Measurements from ENCODE around the gene VAC14.

VAC14 gene

DNA sequence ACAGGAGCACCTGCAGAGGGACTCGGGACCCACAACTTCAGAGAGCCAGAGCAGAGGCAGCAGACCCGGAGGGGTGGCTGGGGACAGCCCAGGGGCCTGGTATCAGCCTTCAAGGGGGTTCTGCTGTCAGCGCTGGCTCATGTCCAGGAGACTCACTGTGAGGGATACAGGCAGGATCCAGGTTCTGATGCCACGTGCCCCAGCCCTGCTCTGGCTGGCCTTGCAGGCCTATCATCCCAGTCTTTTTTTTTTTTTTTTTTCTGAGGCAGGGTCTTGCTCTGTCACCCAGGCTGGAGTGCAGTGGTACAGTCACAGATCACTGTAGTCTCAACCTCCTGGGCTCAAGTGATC lies 106.1 kb downstream of the VAC14 start:
- in situ Hi-C loops (cut with MboI; ENCODE audit: low sequenced_read_pairs), result no loop called here

DNA sequence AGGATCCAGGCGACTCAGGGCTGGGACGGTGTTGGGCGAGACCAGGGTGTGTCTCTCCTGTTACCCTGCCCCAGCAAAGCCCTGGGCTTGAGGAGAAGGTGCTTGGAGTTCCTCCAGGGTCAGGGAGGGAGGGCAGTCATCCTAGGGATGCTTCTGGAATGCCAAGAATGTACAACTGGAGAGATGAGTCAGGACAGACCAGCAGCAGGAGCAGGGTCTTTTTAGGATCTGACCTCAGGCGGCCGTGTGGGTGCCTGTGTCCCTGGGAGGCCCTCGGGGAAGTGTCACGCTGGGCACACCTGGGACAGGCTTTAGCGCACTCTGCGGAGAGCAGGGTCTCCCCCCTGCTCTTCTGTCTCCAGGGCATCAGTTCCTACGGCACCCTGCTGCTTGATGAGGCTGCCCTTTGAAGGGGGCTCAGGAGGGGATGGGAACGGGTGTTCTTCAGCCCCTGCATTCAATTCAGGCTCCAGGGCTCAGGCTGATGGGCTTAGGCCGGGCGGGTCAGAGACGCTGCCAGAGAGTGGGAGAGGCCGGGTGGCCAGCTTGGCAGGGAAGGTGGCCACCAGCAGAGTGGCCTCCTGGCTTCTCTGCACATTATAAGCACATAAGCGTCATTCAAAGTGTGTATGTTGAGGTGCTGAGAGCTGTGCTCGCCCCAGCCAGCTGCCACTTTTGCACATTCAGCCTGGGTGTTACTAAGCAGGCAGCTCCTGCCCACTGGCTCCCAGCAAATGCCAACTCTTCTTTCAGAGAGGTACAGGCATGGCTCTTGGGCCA lies 106.7 kb downstream of the VAC14 start:
- in situ Hi-C loops (cut with MboI; ENCODE audit: low sequenced_read_pairs), result no loop called here

DNA sequence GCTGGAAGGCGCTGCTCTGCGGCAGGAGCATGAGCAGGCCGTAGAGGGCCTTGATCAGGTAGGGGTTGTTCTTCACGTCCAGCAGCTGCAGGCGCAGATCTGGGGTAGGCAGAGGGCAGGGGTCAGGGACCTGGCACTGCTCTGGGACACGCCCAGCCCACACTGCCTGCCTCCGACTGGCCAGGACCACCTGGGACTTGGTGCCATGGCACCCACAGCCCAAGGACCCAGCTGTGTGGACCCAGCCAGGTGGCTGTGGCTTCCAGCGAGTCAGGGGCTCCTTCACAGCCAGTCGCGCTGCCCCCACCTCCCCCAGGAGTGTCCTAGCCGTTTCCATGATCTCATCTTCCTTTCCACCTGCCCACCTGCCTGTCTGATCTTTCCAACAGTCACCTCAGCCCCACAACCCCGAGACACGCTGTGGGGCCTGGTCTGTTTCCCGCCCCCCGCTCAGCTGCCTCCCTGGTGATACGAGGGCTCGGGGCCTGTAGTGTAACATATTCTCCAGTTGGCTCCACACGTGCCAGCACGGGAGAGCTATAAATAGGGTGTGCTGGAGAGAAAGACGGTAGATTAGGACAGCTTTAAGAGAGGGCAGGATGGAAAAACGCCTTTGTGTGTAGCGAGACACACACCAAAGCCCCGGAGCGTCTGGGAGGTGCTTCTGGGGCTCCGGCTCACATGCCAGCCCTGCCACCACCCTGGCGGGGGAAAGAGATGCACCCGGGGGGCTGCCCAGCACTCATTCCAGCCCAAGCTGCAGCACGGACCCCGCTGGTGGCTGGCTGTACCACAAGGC lies 107.9 kb downstream of the VAC14 start:
- in situ Hi-C loops (cut with MboI; ENCODE audit: low sequenced_read_pairs), result no loop called here

DNA sequence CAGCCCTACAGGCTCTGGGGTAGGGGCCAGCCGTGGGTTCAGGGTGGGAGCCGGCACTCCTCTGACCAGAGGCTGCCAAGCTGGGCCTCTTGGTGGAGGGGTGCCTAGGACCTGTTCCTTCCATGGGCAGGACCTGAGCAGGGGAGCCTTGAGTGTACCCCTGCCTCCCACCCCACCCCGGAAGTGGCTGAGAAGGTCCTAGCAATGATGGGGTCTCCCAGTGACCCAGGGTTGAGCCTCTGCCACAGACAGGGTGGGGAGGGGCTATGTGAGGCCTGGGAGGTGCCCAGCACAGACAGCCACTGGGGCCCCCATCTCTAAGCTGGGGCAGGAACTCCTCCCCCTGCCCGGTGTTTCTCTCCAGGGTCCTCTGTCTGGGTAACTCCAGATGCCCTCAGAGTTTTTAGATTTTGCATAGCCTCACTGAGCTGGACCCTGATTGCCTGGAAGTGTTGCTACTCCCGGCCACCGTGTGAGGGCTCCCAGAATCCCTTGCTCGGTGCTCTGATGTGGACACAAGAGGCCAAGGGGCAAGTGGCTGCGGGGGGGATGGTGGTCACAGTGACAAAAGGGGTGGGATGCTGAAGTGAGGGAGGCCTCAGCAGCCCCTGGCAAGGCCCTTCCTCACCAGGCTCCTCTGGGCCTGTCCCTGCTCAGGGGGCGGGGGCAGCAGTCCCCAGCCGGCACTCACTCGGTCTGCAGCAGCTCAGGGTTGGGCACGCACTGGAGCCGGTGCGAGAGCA lies 108.7 kb downstream of the VAC14 start:
- in situ Hi-C loops (cut with MboI; ENCODE audit: low sequenced_read_pairs), result no loop called here

DNA sequence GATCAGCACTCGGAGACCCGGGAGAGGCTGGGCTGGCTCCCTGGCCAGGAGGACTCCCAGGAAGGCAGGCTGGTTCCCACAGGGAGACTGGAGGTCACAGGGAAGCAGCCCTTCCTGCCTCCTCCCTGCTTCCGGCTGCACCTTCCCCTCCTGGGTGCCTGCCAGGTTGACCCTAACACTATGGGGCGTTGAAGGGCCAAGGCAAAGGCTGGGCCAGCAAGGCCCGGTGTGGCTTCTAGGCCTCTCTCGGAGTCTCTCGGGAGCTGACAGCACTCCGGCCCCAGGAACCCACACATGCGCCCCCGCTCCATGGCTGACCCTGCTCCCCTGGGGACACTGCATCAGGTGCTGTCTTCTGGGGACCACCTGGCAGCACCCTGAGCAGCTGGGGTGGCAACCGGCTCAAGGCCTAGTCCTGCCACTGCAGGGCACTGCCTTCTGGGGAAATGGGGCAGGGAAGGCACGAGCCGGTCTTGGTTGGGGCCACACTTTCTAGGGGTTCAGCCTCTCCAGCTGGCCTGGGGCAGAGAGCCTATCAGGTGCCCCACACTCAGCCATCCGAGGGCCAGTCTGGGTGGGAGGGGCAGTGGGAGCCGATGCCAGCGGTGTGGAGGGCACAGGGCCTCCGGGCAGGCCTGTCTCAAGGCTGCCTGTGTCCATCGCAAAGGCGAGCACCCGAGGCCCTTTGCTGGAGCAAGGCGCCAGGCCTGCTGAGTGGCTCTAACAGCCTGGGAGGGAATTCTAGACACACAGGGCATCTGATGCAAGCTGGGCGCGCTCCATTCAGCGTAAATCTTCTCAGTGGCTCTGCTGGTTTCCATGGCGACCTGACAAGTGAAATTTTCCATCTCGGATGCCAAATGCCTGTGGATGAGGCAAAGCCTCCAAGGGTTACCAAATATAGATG lies 109.5 kb downstream of the VAC14 start:
- in situ Hi-C loops (cut with MboI; ENCODE audit: low sequenced_read_pairs), result no loop called here

DNA sequence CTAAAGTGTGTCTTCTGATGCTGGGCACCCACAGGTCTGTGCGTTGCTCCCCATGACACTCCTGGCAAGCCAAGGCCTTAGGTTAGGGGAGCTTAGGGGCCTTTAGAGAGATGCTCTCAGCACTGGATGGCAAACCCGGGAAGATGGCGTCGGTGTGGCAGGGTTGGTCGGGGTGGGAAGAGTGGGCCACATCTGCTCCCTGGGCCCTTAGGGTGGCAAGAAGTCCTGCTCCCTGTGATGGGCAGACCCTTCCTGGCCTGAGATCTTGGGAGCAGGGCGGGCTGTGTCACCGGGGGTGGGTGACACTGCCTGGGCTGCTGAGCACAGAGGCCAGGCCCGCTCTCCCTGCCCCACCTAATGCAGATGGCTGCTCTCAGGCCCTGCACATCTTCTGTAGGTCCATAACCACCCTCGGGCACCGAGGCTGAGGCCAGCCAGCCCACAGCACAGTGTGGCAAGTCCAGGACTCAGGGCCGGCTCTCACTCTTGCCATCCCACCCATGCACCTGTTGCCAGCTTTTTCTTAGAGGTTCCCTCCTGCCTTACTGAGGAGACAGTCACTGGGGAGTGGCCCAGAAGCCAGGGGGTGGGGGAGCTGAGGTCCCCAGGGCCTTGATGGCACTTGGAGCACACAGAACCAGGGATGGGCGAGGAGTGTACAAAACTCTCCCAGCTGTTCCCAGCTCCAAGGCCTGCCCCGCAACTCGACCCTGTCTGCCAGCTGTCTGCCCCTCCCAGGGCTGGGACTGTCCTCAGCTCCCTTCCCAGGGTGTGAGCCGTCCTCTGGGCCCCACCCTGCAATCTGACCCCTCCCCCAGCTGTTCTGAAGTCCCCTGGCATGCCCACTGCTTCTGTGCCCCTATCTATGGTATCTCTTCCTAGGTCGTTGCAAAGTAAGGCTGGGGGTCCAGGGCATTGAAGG lies 110.7 kb downstream of the VAC14 start:
- in situ Hi-C loops (cut with MboI; ENCODE audit: low sequenced_read_pairs), result no loop called here

DNA sequence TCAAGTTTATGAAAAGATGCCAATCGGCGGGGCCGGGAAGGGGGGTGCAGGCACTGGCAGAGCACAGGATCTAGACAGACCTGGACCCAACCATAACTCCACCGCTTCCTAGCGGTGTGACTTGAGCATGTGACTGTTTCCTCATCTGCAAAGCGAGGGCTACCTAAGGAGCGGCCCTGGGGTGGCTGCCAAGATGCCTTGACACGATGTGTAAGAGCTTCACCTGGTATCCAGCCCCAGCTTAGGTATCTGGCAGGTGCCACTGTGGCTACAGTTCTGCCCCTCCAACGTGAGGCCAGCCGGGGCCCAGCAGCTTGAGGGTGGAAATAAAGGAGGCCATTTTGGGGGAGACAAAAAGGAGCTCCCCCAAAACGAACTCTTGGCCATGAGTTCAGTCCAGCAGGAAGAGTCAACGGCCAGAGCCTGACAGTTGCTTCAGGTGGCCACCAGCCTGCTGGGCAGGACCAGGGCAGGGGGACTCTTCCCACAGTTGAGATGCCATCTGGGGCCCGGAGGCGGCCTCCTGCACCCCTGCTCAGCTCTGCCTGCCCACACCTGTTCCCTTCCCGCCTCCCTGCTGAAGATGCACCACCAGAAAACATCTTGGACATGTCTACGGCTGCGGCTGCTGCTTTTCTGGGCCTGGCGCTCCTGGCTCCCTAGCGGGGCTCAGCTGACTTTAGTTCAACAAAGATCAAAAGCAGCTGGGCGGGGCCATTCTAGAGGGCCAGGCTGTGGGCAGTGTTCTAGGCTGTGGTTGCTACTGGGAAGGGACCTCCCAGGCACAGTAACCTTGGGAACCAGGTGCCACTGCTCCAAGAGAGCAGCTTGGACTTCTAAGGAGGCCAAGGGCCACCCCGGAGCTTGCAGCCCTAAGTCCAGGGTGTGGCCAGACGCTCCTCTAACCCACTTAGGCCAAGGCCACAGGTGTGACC lies 111.7 kb downstream of the VAC14 start:
- in situ Hi-C loops (cut with MboI; ENCODE audit: low sequenced_read_pairs), result no loop called here

DNA sequence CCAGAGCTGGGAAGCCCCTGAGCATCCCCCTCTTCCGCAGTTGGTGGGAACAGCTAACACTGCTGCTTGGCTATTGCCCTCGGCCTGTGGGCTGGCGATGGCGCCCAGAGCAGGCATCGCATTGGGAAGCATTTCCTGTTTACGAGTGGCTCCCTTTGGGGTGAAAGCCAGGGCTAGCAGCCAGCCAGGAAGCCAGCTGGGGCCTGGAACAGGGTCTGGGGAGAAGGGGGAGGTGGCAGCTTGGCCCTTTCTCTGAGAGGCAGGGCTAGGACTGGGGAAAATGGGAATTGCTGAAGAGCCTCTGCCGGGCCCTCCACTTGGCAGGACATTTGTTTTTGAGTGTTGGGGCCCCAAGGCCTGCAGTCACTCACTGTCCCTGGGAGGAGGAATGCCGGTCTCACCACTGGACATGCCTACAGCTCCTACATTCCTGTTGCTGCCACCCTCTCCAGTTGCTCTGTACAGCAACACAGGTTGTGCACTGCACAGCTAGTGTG lies 112.7 kb downstream of the VAC14 start:
- in situ Hi-C loops (cut with MboI; ENCODE audit: low sequenced_read_pairs), result no loop called here

DNA sequence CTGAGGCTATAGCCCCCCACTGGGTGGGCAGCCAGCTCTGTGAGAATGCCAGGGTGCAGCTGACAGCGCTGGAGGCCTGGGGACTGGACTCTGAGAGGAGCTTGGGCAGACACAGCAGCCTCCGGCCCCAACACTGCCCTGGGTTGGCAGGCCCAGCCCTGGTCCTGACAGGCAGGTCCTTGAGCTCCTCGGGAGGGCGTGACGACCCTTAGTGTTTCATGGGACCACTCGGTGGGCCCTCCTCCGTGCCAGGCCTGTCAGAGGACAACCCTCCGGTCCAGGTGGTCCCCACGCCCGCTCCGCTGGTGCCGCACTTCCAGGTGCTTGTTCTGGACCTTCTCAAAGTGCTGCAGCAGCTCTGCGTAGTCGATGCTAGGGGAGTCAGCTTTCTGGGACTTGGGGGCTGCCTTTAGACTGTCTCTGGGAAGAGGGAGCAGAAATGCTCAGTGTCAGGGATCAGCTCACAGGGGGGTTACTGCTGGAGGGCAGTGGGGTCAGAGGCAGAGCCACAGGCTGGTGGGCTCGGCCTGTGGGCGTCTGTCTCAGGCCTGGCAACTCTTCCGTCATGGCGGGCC lies 113.2 kb downstream of the VAC14 start:
- in situ Hi-C loops (cut with MboI; ENCODE audit: low sequenced_read_pairs), result no loop called here

DNA sequence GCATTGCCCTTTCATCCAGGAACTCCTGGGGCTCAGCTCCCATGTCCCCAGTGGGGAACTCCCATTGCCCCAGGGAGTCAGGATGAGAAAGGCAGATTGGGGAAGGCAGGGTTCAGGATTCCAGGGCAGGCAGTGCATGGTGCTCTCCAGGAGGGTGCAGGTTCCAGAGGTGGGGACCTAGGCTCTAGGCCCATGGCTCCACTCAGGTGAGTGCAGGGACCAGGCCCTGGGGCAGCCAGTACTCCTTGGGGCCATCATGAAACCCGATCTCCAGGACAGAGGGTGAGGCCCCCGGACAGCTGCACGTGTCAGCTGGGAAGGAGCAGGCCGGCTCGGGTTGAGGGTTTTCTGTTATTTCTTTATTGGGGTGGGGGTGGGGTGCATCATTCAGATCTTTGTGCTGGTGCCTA lies 113.9 kb downstream of the VAC14 start:
- in situ Hi-C loops (cut with MboI; ENCODE audit: low sequenced_read_pairs), result no loop called here

DNA sequence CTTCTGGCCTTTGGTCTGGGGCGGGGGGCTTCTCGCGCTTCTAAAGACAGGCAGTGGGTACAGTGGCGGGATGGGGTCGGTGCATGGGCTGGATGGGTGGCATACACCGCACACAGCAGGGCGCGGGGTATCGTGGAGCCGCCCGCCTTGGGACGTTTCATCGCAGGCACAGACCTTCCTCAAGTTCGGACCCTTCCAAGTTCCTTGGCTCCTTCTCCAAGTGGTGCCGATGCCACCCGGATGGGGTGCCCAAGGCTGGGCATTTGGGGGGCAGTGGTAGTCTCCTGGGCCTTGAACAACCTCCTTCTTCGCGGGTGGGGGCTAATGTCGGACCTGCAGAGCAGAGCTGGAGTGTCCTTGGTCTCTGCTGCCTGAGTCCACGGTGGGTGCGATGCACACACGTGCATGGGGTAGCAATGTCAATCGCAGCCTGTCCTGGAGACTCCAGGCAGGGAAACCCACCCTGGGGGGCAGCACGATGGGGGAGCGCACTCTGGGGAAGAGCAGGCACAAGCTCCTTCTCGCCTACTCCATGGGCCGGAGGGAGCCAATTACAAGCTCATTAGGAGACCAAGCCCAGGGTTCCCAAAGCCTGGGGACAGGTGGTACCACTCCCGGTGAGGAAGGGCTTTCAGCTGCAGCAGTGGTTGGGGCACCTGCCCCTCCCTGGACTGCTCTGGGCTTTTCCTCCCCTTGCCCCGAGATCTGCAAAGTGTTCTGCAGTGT lies 114.4 kb downstream of the VAC14 start:
- in situ Hi-C loops (cut with MboI; ENCODE audit: low sequenced_read_pairs), result no loop called here

DNA sequence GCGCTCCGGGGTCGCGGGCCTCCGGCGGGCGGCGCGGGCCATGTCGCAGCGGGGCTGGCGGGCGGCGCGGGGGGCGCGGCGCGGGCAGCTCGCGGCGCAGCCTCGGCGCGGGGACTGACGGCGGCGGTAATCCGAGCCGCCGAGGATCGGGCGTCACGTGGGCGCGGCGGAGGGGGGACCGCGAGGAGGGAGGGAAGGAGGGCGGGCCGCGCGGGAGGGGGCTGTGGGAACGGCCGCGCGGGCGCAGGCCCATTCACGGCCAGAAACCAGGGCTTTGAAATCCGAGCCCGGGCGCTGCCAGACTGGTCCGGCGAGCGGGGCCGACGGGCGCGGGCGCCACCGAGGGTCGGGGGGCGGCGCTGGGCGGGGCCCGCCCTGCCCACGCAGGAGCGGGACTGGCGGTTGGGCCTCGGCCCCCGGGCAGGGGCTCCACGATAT lies 115.0 kb downstream of the VAC14 start, which contains the start of gene MTSS2:
TSS of gene MTSS2 (minus strand) at position 116 of the 438 bp plus-strand sequence. CDS start 262 bp downstream, outside the sequence.
- in situ Hi-C loops (cut with MboI; ENCODE audit: low sequenced_read_pairs), result no loop called here

DNA sequence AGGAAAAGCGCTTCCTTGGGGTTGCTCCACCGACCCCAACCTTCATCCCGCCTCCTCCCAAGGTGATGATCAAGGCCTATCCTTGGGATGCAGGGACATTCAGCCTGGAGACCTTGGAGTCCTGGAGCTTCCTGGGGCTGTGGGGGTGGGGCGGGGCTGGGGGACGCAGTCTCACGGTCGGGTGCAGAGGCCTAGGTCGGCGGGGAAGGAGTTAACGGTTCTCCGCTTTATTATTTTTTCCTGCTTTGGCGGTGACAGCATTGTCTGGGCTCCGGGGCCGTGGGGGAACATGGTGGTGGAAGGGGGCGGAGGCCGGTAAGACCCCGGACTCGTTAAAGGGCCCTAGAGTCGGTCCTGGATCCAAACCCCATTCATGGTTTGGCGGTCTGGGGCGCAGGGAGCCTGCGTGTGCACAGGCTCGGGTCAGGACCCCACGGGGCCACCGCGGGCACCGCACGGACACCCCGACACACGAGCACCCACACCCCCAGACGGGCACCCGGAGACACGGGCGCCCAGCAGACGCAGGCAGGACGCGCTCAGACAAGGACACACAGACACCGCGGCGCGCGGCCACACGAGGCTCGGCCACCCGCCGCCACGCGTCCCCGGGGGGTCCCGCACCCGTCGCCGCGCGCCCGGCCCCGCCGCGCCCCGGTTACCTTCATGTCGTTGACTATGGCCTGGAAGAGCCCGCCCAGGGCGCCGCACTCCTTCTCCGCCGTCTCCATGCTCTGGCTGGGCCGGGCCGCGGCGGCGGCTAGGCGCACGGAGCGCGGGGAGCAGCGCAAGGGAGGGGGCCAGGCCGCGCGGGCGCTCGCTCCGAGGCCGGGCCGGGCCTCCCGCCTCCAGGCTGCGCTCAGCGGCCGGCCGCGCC lies 115.7 kb downstream of the VAC14 start:
- in situ Hi-C loops (cut with MboI; ENCODE audit: low sequenced_read_pairs), result no loop called here

DNA sequence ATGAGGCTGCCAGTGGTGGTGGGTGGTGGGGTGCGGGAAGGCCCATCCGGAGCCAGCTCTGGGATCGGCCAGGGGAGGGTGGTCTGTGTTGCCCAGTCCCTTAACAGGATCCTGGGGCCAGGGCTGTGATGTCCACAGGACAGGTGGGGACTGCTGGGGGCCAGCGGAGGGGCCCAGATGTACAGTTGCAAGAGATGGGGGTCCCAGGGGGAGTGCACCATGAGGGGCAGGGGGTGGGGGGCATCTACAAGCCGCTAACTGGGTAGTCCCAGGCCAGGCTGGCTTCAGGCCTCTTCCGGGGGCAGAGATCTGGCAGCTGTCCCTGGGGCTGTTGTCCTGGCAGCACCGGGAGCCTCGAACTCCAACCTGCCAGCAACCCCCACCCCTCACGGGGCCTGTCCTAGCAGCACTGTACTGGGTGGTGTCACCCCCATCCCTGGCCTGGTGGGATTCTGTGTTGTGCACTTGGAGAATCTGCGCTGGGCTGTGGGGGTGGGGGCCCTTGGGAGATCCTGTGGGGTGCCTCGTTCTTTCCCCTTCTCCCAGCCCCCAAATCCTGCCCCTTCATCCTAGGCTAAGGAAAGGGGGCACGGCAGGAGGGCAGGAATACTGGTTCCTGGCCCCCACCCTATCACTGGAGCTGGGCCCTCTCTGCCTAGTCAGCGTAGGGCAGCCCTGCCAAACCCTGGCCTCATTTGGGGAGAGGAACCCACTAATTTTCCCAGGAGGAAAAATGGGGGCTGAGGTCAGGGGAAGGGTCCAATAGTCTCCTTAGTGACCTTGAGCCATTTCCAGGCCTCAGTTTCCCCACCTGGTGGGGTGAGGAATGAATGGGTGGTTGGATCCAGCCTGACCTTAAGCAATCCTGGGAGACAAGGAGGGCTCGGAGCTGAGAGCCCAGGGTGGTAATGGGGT lies 116.6 kb downstream of the VAC14 start:
- in situ Hi-C loops (cut with MboI; ENCODE audit: low sequenced_read_pairs), result no loop called here

All from hTERT RPE-1 (cell line).